Endothelial cell (in vitro differentiated cells): ENCODE results near the gene FHL1. TPM values are rescaled to one million over a fixed set of nuclear protein-coding genes. Genes with fewer than 3 reads are reported as not detected.

ENCODE experiments used
- DNase-seq: peaks from one replicate; pipeline ENCODE4 v3.0.0; 2021; ENCODE audit warnings: low spot score
- H3K27ac Mint-ChIP-seq: one replicate; pipeline ENCODE4 v1.8.0; 2021; ENCODE audit warnings: mixed read lengths, inconsistent platforms; ENCODE audit not compliant: unreplicated experiment
- H3K27me3 Mint-ChIP-seq: one replicate; pipeline ENCODE4 v1.8.0; 2021; ENCODE audit warnings: mild to moderate bottlenecking, moderate library complexity, mixed read lengths, inconsistent platforms; ENCODE audit not compliant: unreplicated experiment
- H3K36me3 Mint-ChIP-seq: one replicate; pipeline ENCODE4 v1.8.0; 2021; ENCODE audit warnings: mild to moderate bottlenecking, low read depth, mixed read lengths, inconsistent platforms; ENCODE audit not compliant: unreplicated experiment
- H3K4me1 Mint-ChIP-seq: one replicate; pipeline ENCODE4 v1.8.0; 2021; ENCODE audit warnings: mild to moderate bottlenecking, mixed read lengths, inconsistent platforms; ENCODE audit not compliant: unreplicated experiment
- H3K4me3 Mint-ChIP-seq: one replicate; pipeline ENCODE4 v1.8.0; 2021; ENCODE audit warnings: mild to moderate bottlenecking, mixed read lengths, inconsistent platforms; ENCODE audit not compliant: unreplicated experiment
- H3K9me3 Mint-ChIP-seq: one replicate; pipeline ENCODE4 v1.8.0; 2021; ENCODE audit warnings: mixed read lengths, inconsistent platforms; ENCODE audit not compliant: unreplicated experiment
- CTCF ChIP-seq: fragments of 200-600 bp; sonication (generic); IDR thresholded peaks from one replicate; pipeline ENCODE4 v1.5.0; 2021; ENCODE audit warnings: antibody characterized with exemption; ENCODE audit not compliant: unreplicated experiment
- total RNA-seq: library from RNA; stranded (reverse); fragmentation: NEBNext Ultra II Directional; extraction: Animal tissue kit (Norgen Biotek cat#: 25700); gene quantifications from one replicate; pipeline ENCODE4 v1.2.1, GENCODE V29; 2021; ENCODE audit not compliant: unreplicated experiment

FHL1 gene
- total RNA-seq, 1 donor from 2014 or later, result 5.6 TPM

GRCh38 chrX:136112286-136112685, 35.0 kb upstream of the FHL1 start:
- no peak for DNase-seq

GRCh38 chrX:136112778-136113177, 34.6 kb upstream of the FHL1 start:
- no peak for TF ChIP-seq CTCF
- Mint-ChIP-seq H3K4me1 (no peaks in the 10 kb centered on the region), H3K27me3 (no peaks in the 10 kb centered on the region), H3K27ac (no peak overlapping the region), H3K36me3 (no peaks in the 10 kb centered on the region), H3K9me3 (no peaks in the 10 kb centered on the region), H3K4me3 (no peak overlapping the region)
- no peak for DNase-seq

More at GRCh38 chrX:136112286-136112685, 35.0 kb upstream of the FHL1 start:
- Mint-ChIP-seq H3K27me3 (no peaks in the 10 kb centered on the region), H3K9me3 (no peaks in the 10 kb centered on the region), H3K27ac (no peak overlapping the region), H3K36me3 (no peaks in the 10 kb centered on the region), H3K4me1 (no peaks in the 10 kb centered on the region), H3K4me3 (no peak overlapping the region)
- no peak for TF ChIP-seq CTCF

- no peak for TF ChIP-seq CTCF
- Mint-ChIP-seq H3K4me1 (no peaks in the 10 kb centered on the region), H3K27me3 (no peaks in the 10 kb centered on the region), H3K27ac (no peak overlapping the region), H3K4me3 (no peak overlapping the region), H3K9me3 (no peaks in the 10 kb centered on the region), H3K36me3 (no peaks in the 10 kb centered on the region)
- no peak for DNase-seq
Observed at GRCh38 chrX:136115126-136115903, 32.0 kb upstream of the FHL1 start.

GRCh38 chrX:136115904-136116297, 31.4 kb upstream of the FHL1 start:
- no peak for TF ChIP-seq CTCF
- Mint-ChIP-seq H3K4me3 (no peak overlapping the region), H3K36me3 (no peaks in the 10 kb centered on the region), H3K27ac (no peak overlapping the region), H3K27me3 (no peaks in the 10 kb centered on the region), H3K4me1 (no peaks in the 10 kb centered on the region), H3K9me3 (no peaks in the 10 kb centered on the region)
- DNase-seq, result no peak

- no peak for TF ChIP-seq CTCF
- no peaks in the 10 kb centered on the region for H3K4me1 Mint-ChIP-seq
- H3K27me3 Mint-ChIP-seq, result peaks cover 1% of the 10 kb centered on the region
- DNase-seq, result no peak
- no peak overlapping the region for H3K4me3 Mint-ChIP-seq
- no peaks in the 10 kb centered on the region for H3K36me3 Mint-ChIP-seq
- H3K27ac Mint-ChIP-seq, result no peak overlapping the region
- H3K9me3 Mint-ChIP-seq, result no peaks in the 10 kb centered on the region
Observed at GRCh38 chrX:136121788-136122187, 25.5 kb upstream of the FHL1 start.
